ENCODE data around the gene ZNF124.

- TF ChIP-seq CTCF (IDR thresholded peaks at IDR 0.05) (no peak), CHD4 (IDR thresholded peaks at IDR 0.05; ENCODE audit: borderline replicate concordance) (no peak), HDAC2 (IDR thresholded peaks at IDR 0.05) (no peak), PBX3 (IDR thresholded peaks at IDR 0.05) (no peak), SREBF2 (IDR thresholded peaks at IDR 0.05) (no peak), CEBPB (IDR thresholded peaks at IDR 0.05) (no peak), EP300 (IDR thresholded peaks at IDR 0.05) (no peak), POLR2A (IDR thresholded peaks at IDR 0.05; ENCODE audit: low read length) (no peak), RCOR1 (IDR thresholded peaks at IDR 0.05; ENCODE audit: low read depth, low read length) (no peak)
Observed at GRCh38 chr1:247121382-247121781, 50.4 kb downstream of the ZNF124 start.
